Neuronal stem cell (in vitro differentiated cells): Measurements from ENCODE around the gene PLA2G15.

Source experiments
- DNase-seq: peaks from one replicate; pipeline ENCODE4 v3.0.0-alpha.2; 2013; ENCODE audit warnings: low spot score
- H2AFZ ChIP-seq: one replicate; pipeline ENCODE4 v1.6.1; 2013; ENCODE audit warnings: mild to moderate bottlenecking, low read length, inconsistent platforms
- H2AK5ac ChIP-seq: 2 replicates; pipeline ENCODE4 v1.6.1; 2013; ENCODE audit warnings: low read depth, mild to moderate bottlenecking, inconsistent platforms, low read length, moderate library complexity, mixed read lengths
- H2BK120ac ChIP-seq: 2 replicates; pipeline ENCODE4 v1.6.1; 2013; ENCODE audit warnings: low read depth, mild to moderate bottlenecking, inconsistent platforms, low read length, moderate library complexity, mixed read lengths
- H2BK12ac ChIP-seq: one replicate; pipeline ENCODE4 v1.6.1; 2013; ENCODE audit warnings: low read length, inconsistent platforms
- H2BK15ac ChIP-seq: 2 replicates; pipeline ENCODE4 v1.6.1; 2013; ENCODE audit warnings: mild to moderate bottlenecking, low read length, inconsistent platforms, mixed read lengths
- H2BK5ac ChIP-seq: one replicate; pipeline ENCODE4 v1.6.1; 2013; ENCODE audit warnings: inconsistent platforms, mild to moderate bottlenecking, low read length, moderate library complexity
- H3K14ac ChIP-seq: one replicate; pipeline ENCODE4 v1.6.1; 2013; ENCODE audit warnings: low read length, inconsistent platforms
- H3K18ac ChIP-seq: 2 replicates; pipeline ENCODE4 v1.6.1; 2013; ENCODE audit warnings: low read length, inconsistent platforms
- H3K23ac ChIP-seq: 2 replicates; pipeline ENCODE4 v1.6.1; 2013; ENCODE audit warnings: low read depth, mild to moderate bottlenecking, mixed read lengths, low read length, inconsistent platforms; ENCODE audit not compliant: poor library complexity
- H3K27ac ChIP-seq: replicated peaks from 3 replicates; pipeline ENCODE4 v1.5.1; 2013; ENCODE audit warnings: low read length, inconsistent platforms
- H3K27me3 ChIP-seq, 3 experiments: 2 replicates each; pipeline ENCODE4 v1.6.1; 2013; ENCODE audit warnings: low read length in 3 of 3, mild to moderate bottlenecking in 2 of 3, inconsistent platforms in 1 of 3, low read depth in 1 of 3, mixed read lengths in 1 of 3, moderate library complexity in 1 of 3; ENCODE audit not compliant: control insufficient read depth in 3 of 3, insufficient read depth in 3 of 3
- H3K36me3 ChIP-seq, 2 donors: replicated peaks in 1 of 2; 2 replicates each; pipeline ENCODE4 v1.6.1; 2013; ENCODE audit warnings: low read length in 2 of 2; ENCODE audit not compliant: control insufficient read depth in 2 of 2, insufficient read depth in 2 of 2
- H3K4ac ChIP-seq: 2 replicates; pipeline ENCODE4 v1.6.1; 2013; ENCODE audit warnings: inconsistent platforms, mild to moderate bottlenecking, low read length, moderate library complexity
- H3K4me1 ChIP-seq, 2 donors: 1 replicate in 1 of 2; 2 replicates in 1 of 2; pipeline ENCODE4 v1.6.1; 2013; ENCODE audit warnings: low read length in 2 of 2, low read depth in 1 of 2; ENCODE audit not compliant: control insufficient read depth in 2 of 2, insufficient read depth in 1 of 2
- H3K4me2 ChIP-seq: one replicate; pipeline ENCODE4 v1.6.1; 2013; ENCODE audit warnings: mild to moderate bottlenecking, low read length, inconsistent platforms; ENCODE audit not compliant: insufficient read depth, poor library complexity, severe bottlenecking
- H3K4me3 ChIP-seq, 2 donors: 2 replicates each; pipeline ENCODE4 v1.5.1; 2013; ENCODE audit warnings: low read length in 2 of 2, mild to moderate bottlenecking in 2 of 2, inconsistent platforms in 1 of 2, moderate library complexity in 1 of 2
- H3K79me1 ChIP-seq: one replicate; pipeline ENCODE4 v1.6.1; 2013; ENCODE audit warnings: low read depth, mild to moderate bottlenecking, inconsistent platforms, low read length, moderate library complexity
- H3K9ac ChIP-seq: one replicate; pipeline ENCODE4 v1.6.1; 2013; ENCODE audit warnings: mild to moderate bottlenecking, low read depth, low read length, inconsistent platforms; ENCODE audit not compliant: poor library complexity
- H3K9me3 ChIP-seq, 2 donors: replicated peaks in 1 of 2; 2 replicates each; pipeline versions ENCODE3 to v1.6.1; 2013; ENCODE audit warnings: low read length in 2 of 2, mild to moderate bottlenecking in 2 of 2, inconsistent platforms in 1 of 2, low read depth in 1 of 2, mixed read lengths in 1 of 2, moderate library complexity in 1 of 2; ENCODE audit not compliant: control insufficient read depth in 2 of 2, insufficient read depth in 1 of 2
- H4K8ac ChIP-seq: one replicate; pipeline ENCODE4 v1.6.1; 2013; ENCODE audit warnings: low read depth, mild to moderate bottlenecking, inconsistent platforms, low read length, moderate library complexity
- H4K91ac ChIP-seq: one replicate; pipeline ENCODE4 v1.6.1; 2013; ENCODE audit warnings: low read length, low read depth, mild to moderate bottlenecking, inconsistent platforms; ENCODE audit not compliant: poor library complexity
- WGBS, 2 donors: extraction: QIAGEN DNeasy Blood & Tissue Kit; methylation state at CpG; one replicate each; pipeline ENCODE4 v1.1.7; 2013; ENCODE audit warnings: missing lambda C conversion rate in 2 of 2, mixed read lengths in 1 of 2; ENCODE audit not compliant: insufficient read length in 2 of 2, insufficient replicate concordance in 1 of 2; ENCODE audit errors: extremely low coverage in 2 of 2; 5-methylcytosine and 5-hydroxymethylcytosine counted together

PLA2G15 gene

GRCh38 chr16:68273896-68274295 lies 28.7 kb downstream of the PLA2G15 start:
- Histone ChIP-seq H3K4me3 (no peak overlapping the region), H3K27me3 (no peaks in the 10 kb centered on the region), H3K9me3 (no peaks in the 10 kb centered on the region), H2BK120ac (no peak overlapping the region), H3K27ac (no peak overlapping the region), H3K23ac (no peak overlapping the region), H2BK5ac (no peak overlapping the region), H4K91ac (no peak overlapping the region), H3K4ac (no peak overlapping the region), H3K4me2 (no peak overlapping the region), H2BK12ac (no peak overlapping the region), H3K4me1 (peaks cover 3% of the 10 kb centered on the region in 2 donors), H3K18ac (no peak overlapping the region), H2AK5ac (no peak overlapping the region), H3K9ac (no peak overlapping the region), H2BK15ac (no peak overlapping the region), H4K8ac (no peak overlapping the region), H2AFZ (no peak overlapping the region), H3K79me1 (peaks cover 3% of the 10 kb centered on the region), H3K36me3 (peaks cover 8 to 14% of the 10 kb centered on the region in 2 donors), H3K14ac (no peak overlapping the region)
- WGBS, 2 donors, result no CpG with 5 or more reads among the region's 8 CpGs
- no peak for DNase-seq

DNA sequence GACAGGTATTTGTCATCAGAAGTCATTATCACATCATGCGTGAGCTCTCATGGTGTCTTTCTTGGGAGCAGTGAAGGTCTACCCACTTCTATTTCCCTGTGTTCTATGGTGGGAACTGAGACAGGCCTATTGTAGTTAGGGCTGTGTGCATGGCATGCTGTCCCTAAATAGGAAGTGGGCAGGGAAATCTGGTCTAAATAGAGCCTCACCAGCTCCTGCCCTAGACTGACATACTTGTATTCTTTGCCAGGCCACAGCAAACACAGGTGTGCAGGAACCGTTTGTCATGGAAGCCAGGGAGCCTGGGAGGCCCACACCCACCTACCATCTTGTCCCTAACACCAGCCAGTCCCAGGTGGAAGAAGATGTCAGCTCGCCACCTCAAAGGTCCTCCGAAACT lies 29.3 kb downstream of the PLA2G15 start:
- no peak overlapping the region for H2BK120ac ChIP-seq
- H3K9me3 ChIP-seq, result no peaks in the 10 kb centered on the region
- H3K14ac ChIP-seq, result peak overlapping the region; percentile 56
- H2BK5ac ChIP-seq, result peak overlapping the region; percentile 39
- H3K4me3 ChIP-seq, result no peak overlapping the region
- WGBS, 2 donors, result no CpG with 5 or more reads among the region's 4 CpGs
- no peak overlapping the region for H3K23ac ChIP-seq
- no peak for DNase-seq
- H4K91ac ChIP-seq, result no peak overlapping the region
- peaks cover 8 to 14% of the 10 kb centered on the region in 2 donors for H3K36me3 ChIP-seq
- peaks cover 3% of the 10 kb centered on the region for H3K79me1 ChIP-seq
- no peak overlapping the region for H2AFZ ChIP-seq
- H3K4me1 ChIP-seq, result peaks cover 1 to 3% of the 10 kb centered on the region in 2 donors
- no peak overlapping the region for H2BK12ac ChIP-seq
- peak overlapping the region; percentile 30 for H4K8ac ChIP-seq
- no peak overlapping the region for H2AK5ac ChIP-seq
- no peak overlapping the region for H3K18ac ChIP-seq
- no peak overlapping the region for H3K27ac ChIP-seq
- H3K4ac ChIP-seq, result no peak overlapping the region
- no peak overlapping the region for H3K9ac ChIP-seq
- no peak overlapping the region for H3K4me2 ChIP-seq
- no peaks in the 10 kb centered on the region for H3K27me3 ChIP-seq
- H2BK15ac ChIP-seq, result no peak overlapping the region

- Histone ChIP-seq H3K4me1 (peaks cover 1 to 3% of the 10 kb centered on the region in 2 donors), H3K23ac (no peak overlapping the region), H3K9ac (no peak overlapping the region), H3K14ac (no peak overlapping the region), H3K27me3 (no peaks in the 10 kb centered on the region), H3K36me3 (peaks cover 8 to 14% of the 10 kb centered on the region in 2 donors), H2BK120ac (no peak overlapping the region), H2AFZ (no peak overlapping the region), H4K91ac (no peak overlapping the region), H3K4me2 (no peak overlapping the region), H3K27ac (no peak overlapping the region), H3K4ac (no peak overlapping the region), H3K79me1 (peaks cover 3% of the 10 kb centered on the region), H2BK5ac (no peak overlapping the region), H2BK15ac (no peak overlapping the region), H4K8ac (no peak overlapping the region), H3K9me3 (no peaks in the 10 kb centered on the region), H3K4me3 (no peak overlapping the region), H2AK5ac (no peak overlapping the region), H3K18ac (no peak overlapping the region), H2BK12ac (no peak overlapping the region)
- DNase-seq, result no peak
- no CpG with 5 or more reads among the region's 4 CpGs for WGBS, 2 donors
Observed at GRCh38 chr16:68275611-68276191, 30.5 kb downstream of the PLA2G15 start.

DNA sequence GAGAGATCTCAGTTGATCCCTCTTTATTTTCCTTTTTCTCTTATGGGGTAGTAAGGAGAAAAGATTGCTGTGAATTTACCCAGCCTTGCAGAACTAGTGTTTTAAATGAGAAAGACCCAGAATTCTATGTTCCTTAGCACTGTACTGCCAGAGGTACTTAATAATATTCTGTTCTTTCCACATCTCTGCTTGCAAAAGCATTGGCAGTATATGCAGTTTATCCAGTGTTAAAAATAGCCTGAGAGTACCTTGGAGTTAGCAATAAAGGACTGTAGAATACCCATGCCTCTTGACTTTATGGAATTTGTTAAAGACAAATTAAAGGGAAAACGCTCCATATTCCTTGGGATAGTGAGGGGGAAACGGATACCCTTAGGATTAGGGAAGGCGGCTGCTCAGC lies 31.1 kb downstream of the PLA2G15 start:
- Histone ChIP-seq H3K23ac (no peak overlapping the region), H3K18ac (no peak overlapping the region), H3K27ac (no peak overlapping the region), H3K9me3 (no peaks in the 10 kb centered on the region), H3K79me1 (peaks cover 3% of the 10 kb centered on the region), H4K8ac (no peak overlapping the region), H2BK12ac (no peak overlapping the region), H4K91ac (no peak overlapping the region), H3K4me3 (no peak overlapping the region), H3K27me3 (no peaks in the 10 kb centered on the region), H3K14ac (no peak overlapping the region), H3K9ac (no peak overlapping the region), H2BK120ac (no peak overlapping the region), H3K4me1 (peaks cover 1 to 3% of the 10 kb centered on the region in 2 donors), H2BK15ac (no peak overlapping the region), H3K4me2 (no peak overlapping the region), H2BK5ac (no peak overlapping the region), H3K36me3 (peaks cover 8 to 12% of the 10 kb centered on the region in 2 donors), H2AFZ (no peak overlapping the region), H3K4ac (no peak overlapping the region), H2AK5ac (no peak overlapping the region)
- no peak for DNase-seq
- no CpG with 5 or more reads among the region's 3 CpGs for WGBS, 2 donors
